Ishikawa (cell line): ENCODE measurements around the gene UBE3B.

Experiments used
- CEBPB ChIP-seq: IDR thresholded peaks from 2 replicates; pipeline ENCODE4 v1.6.1; 2012
- EP300 ChIP-seq: IDR thresholded peaks from 2 replicates; pipeline ENCODE4 v1.6.1; 2012; ENCODE audit warnings: borderline replicate concordance
- MAX ChIP-seq: IDR thresholded peaks from 2 replicates; pipeline ENCODE4 v1.6.1; 2012
- NFIC ChIP-seq: IDR thresholded peaks from 2 replicates; pipeline ENCODE4 v1.6.1; 2012
- RAD21 ChIP-seq: IDR thresholded peaks from 2 replicates; pipeline ENCODE4 v1.6.1; 2012; ENCODE audit warnings: low read depth
- REST ChIP-seq: IDR thresholded peaks from 2 replicates; pipeline ENCODE4 v1.6.1; 2012; ENCODE audit warnings: low read depth, mild to moderate bottlenecking
- TAF1 ChIP-seq: IDR thresholded peaks from 2 replicates; pipeline ENCODE4 v1.6.1; 2012; ENCODE audit warnings: low read depth, mild to moderate bottlenecking
- TEAD4 ChIP-seq: IDR thresholded peaks from 2 replicates; pipeline ENCODE4 v1.6.1; 2012
- YY1 ChIP-seq: IDR thresholded peaks from 2 replicates; pipeline ENCODE4 v1.6.1; 2012; ENCODE audit warnings: low read depth
- ZBTB7A ChIP-seq: IDR thresholded peaks from 2 replicates; pipeline ENCODE4 v1.6.1; 2012; ENCODE audit warnings: low read depth

- TF ChIP-seq YY1 (no peak), MAX (no peak), EP300 (no peak), RAD21 (no peak), TAF1 (no peak), CEBPB (no peak), REST (no peak), ZBTB7A (no peak), NFIC (no peak), TEAD4 (no peak)
These were observed 2.3 kb downstream of the UBE3B start for GRCh38 chr12:109479761-109480160.
